T-cell (primary cell): ENCODE measurements around the gene RSU1. TPM values are rescaled to one million over a fixed set of nuclear protein-coding genes. Genes with fewer than 3 reads are reported as not detected.
A peak's percentile ranks its signal among the peaks of the same experiment; 100 is the strongest.

Experiments used
- ATAC-seq, 4 experiments: fragments of 200-7000 bp in 3 of 4; fragments of 150-1000 bp in 1 of 4; cut with Tn5 transposase; replicated peaks in 1 of 4; 1 replicate in 3 of 4; 2 replicates in 1 of 4; pipeline ENCODE4 v1.10.0; 2021; ENCODE audit warnings: moderate library complexity in 3 of 4, mild to moderate bottlenecking in 2 of 4, moderate number of reproducible peaks in 1 of 4
- CTCF ChIA-PET, 2 donors: fragments of 300-600 bp; sonication (Branson Sonifier 250); formaldehyde crosslinking; loops; one replicate each; lab custom pipeline; 2022; ENCODE audit warnings: antibody characterized with exemption in 2 of 2; lab: Charles Lee
- POLR2A ChIA-PET, 2 donors: fragments of 300-600 bp; sonication (Branson Sonifier 250); formaldehyde crosslinking; loops; one replicate each; lab custom pipeline; 2022; ENCODE audit warnings: antibody characterized with exemption in 2 of 2; lab: Charles Lee
- DNase-seq, 35 experiments: peaks; one replicate each; pipeline versions ENCODE4 v3.0.0 to v3.0.0-alpha.2; 2013 to 2023
- H3K27ac ChIP-seq: one replicate; pipeline ENCODE4 v1.5.1; 2013; ENCODE audit warnings: low read length
- H3K27me3 ChIP-seq, 2 experiments: replicated peaks in 1 of 2; 1 replicate in 1 of 2; 2 replicates in 1 of 2; pipeline versions ENCODE4 v1.6.1 to v1.7.0; 2013; ENCODE audit warnings: low read length in 1 of 2, mixed read lengths in 1 of 2; ENCODE audit not compliant: control insufficient read depth in 2 of 2, insufficient read depth in 2 of 2; ENCODE audit errors: extremely low read depth in 1 of 2
- H3K36me3 ChIP-seq, 2 donors: 1 replicate in 1 of 2; 2 replicates in 1 of 2; pipeline versions ENCODE4 v1.6.1 to v1.7.0; 2013; ENCODE audit warnings: low read length in 1 of 2; ENCODE audit not compliant: control insufficient read depth in 2 of 2, insufficient read depth in 1 of 2; ENCODE audit errors: extremely low read depth in 1 of 2
- H3K4me1 ChIP-seq, 2 experiments: 1 replicate in 1 of 2; 2 replicates in 1 of 2; pipeline versions ENCODE4 v1.6.1 to v1.7.0; 2013; ENCODE audit warnings: low read length in 2 of 2, mixed read lengths in 1 of 2; ENCODE audit not compliant: insufficient read depth in 2 of 2, control insufficient read depth in 1 of 2; ENCODE audit errors: extremely low read depth in 1 of 2
- H3K4me3 ChIP-seq, 2 donors: 1 replicate in 1 of 2; 2 replicates in 1 of 2; pipeline versions ENCODE4 v1.5.1 to v1.7.0; 2013; ENCODE audit warnings: mild to moderate bottlenecking in 2 of 2, low read length in 1 of 2, moderate library complexity in 1 of 2; ENCODE audit not compliant: control insufficient read depth in 1 of 2; ENCODE audit errors: extremely low read depth in 1 of 2
- H3K9me3 ChIP-seq: 2 replicates; pipeline ENCODE4 v1.7.0; 2013
- H3K27ac Mint-ChIP-seq, 2 donors: one replicate each; pipeline ENCODE4 v1.8.0; 2020 to 2021; ENCODE audit warnings: mild to moderate bottlenecking in 2 of 2, mixed read lengths in 2 of 2
- H3K27me3 Mint-ChIP-seq, 2 donors: one replicate each; pipeline ENCODE4 v1.8.0; 2021 to 2022; ENCODE audit warnings: mixed read lengths in 2 of 2
- H3K36me3 Mint-ChIP-seq: one replicate; pipeline ENCODE4 v1.8.0; 2021; ENCODE audit warnings: mixed read lengths
- H3K4me1 Mint-ChIP-seq, 3 donors: one replicate each; pipeline ENCODE4 v1.8.0; 2020 to 2022; ENCODE audit warnings: mixed read lengths in 3 of 3, mild to moderate bottlenecking in 1 of 3
- H3K4me3 Mint-ChIP-seq, 3 donors: one replicate each; pipeline ENCODE4 v1.8.0; 2020 to 2022; ENCODE audit warnings: mild to moderate bottlenecking in 3 of 3, mixed read lengths in 3 of 3, moderate library complexity in 3 of 3
- H3K9me3 Mint-ChIP-seq, 3 donors: one replicate each; pipeline ENCODE4 v1.8.0; 2020 to 2022; ENCODE audit warnings: mixed read lengths in 3 of 3
- WGBS: methylation state at CpG from one replicate; pipeline ENCODE4 v1.1.5; 2013; ENCODE audit warnings: missing lambda C conversion rate; ENCODE audit not compliant: insufficient coverage; 5-methylcytosine and 5-hydroxymethylcytosine counted together
- total RNA-seq, 35 experiments: library from RNA in 6 of 35; stranded (reverse) in 6 of 35; fragments of 120-200 nt in 1 of 35; gene quantifications; one replicate each; pipeline versions ENCODE4 v1.2.1 to v1.2.4 and lab custom pipeline; 2013 to 2026

RSU1 gene
- total RNA-seq, 5 donors from 2014 or later (not counting 1 experiment from before 2014, with no cell fraction given): 49.5 to 60.4 (median 58.1) TPM

DNA sequence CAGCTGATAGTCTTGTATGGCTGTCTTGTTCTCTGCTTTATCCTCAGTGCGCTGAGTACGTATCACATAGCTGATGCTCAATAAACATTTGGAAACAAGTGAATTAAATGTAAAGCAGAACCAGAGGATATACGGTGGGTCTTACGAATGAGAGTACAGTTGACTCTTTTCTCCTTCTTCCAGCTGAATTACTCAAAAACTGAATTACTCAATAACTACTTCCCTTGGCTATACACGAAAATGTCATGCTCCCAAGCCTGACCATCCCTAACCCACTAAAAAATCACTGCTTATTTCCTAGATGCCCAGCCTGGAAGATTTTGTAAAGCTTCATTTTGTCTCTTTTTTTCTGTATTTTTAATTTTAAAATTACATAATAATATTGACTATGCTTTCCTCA is 3.2 kb upstream of the RSU1 start:
- POLR2A ChIA-PET: interaction anchor here in 1 of 2 donors (1.2 kb wide), 1 partner anchor 831 kb away, joined by 3 read pairs; no protein-coding TSS in a partner anchor
- no peak overlapping the region for H3K4me3 Mint-ChIP-seq
- H3K27ac ChIP-seq: no peak overlapping the region

DNA sequence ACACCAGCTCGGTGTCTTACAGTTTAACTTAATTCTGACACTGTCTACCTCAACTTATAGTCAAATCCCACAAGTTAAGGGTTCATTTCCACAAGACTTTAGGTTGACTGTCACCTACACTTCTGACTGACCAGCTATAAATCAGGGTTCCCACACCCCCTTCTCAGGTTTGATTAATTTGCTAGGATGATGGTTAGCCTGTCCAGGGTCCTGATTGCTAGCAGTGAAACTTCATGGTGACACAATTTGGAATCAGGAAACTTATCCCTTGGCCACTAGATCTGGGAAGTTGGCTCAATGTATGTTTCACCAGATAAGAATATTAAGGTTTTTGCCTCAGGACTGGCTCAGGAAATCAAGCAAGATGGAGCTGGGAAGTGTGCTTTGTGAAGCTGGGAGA is 2.8 kb upstream of the RSU1 start:
- Mint-ChIP-seq H3K4me3 (no peak overlapping the region), H3K36me3 (peaks cover 31% of the 10 kb centered on the region), H3K4me1 (peaks cover 27 to 30% (median 28%) of the 10 kb centered on the region in 3 donors), H3K27ac (no peak overlapping the region), H3K9me3 (peaks cover 3 to 12% (median 10%) of the 10 kb centered on the region in 3 donors), H3K27me3 (no peaks in the 10 kb centered on the region)
- H3K27me3 ChIP-seq: no peaks in the 10 kb centered on the region
- ATAC-seq (no peak), DNase-seq (no peak)
- peaks cover 14 to 21% of the 10 kb centered on the region in 2 experiments for H3K4me1 ChIP-seq
- ChIA-PET POLR2A (interaction anchor here in 1 of 2 donors (1.2 kb wide), 1 partner anchor 831 kb away, joined by 3 read pairs; no protein-coding TSS in a partner anchor), CTCF (no interaction called here)
- H3K4me3 ChIP-seq: no peak overlapping the region
- H3K9me3 ChIP-seq: peaks cover 2% of the 10 kb centered on the region
- no peak overlapping the region for H3K27ac ChIP-seq
- no peaks in the 10 kb centered on the region for H3K36me3 ChIP-seq
- WGBS: 100% methylated on average over 1 of the region's 1 CpG

More for the DNA sequence above, 3.2 kb upstream of the RSU1 start:
- no peaks in the 10 kb centered on the region for H3K36me3 ChIP-seq
- Mint-ChIP-seq H3K27me3 (no peaks in the 10 kb centered on the region), H3K36me3 (peaks cover 30% of the 10 kb centered on the region), H3K9me3 (peaks cover 3 to 12% (median 10%) of the 10 kb centered on the region in 3 donors), H3K27ac (no peak overlapping the region), H3K4me1 (peaks cover 23 to 26% (median 24%) of the 10 kb centered on the region in 3 donors)
- WGBS: 94% methylated on average over 3 of the region's 5 CpGs
- H3K27me3 ChIP-seq: no peaks in the 10 kb centered on the region
- peaks cover 14 to 20% of the 10 kb centered on the region in 2 experiments for H3K4me1 ChIP-seq
- peaks cover 2% of the 10 kb centered on the region for H3K9me3 ChIP-seq
- CTCF ChIA-PET: no interaction called here
- ATAC-seq: no peak
- no peak for DNase-seq
- no peak overlapping the region for H3K4me3 ChIP-seq

DNA sequence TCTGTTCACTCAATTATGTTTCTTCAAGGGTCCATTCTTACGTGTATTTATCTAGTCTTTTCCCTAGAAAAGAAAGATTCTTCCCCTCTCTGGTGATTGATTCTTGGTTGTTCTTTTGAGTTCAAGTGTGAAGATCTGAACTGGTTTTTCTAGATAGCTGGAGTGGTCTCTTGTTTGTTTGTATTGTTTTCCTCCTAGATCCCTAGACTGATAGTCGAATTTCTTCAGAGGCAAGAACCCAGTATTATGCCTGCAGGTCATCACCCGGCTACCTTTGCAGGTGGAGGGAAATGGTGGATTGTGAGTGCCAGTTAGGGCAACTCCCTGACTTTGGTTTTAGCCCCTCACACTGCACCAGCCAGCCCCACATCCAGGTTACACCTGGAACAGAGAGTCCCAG is 2.2 kb upstream of the RSU1 start:
- WGBS: no CpG with 5 or more reads among the region's 3 CpGs
- Histone ChIP-seq H3K9me3 (peaks cover 2% of the 10 kb centered on the region), H3K4me3 (no peak overlapping the region), H3K27me3 (no peaks in the 10 kb centered on the region), H3K27ac (no peak overlapping the region), H3K36me3 (no peaks in the 10 kb centered on the region), H3K4me1 (peaks cover 14 to 27% of the 10 kb centered on the region in 2 experiments)
- POLR2A ChIA-PET: no interaction called here
- H3K36me3 Mint-ChIP-seq: peaks cover 31% of the 10 kb centered on the region
- no peak for DNase-seq
- CTCF ChIA-PET: no interaction called here
- no peak for ATAC-seq
- H3K4me3 Mint-ChIP-seq: peak overlapping the region in 1 of 3 donors; percentile 29
- peaks cover 32 to 36% (median 33%) of the 10 kb centered on the region in 3 donors for H3K4me1 Mint-ChIP-seq
- no peak overlapping the region for H3K27ac Mint-ChIP-seq
- no peaks in the 10 kb centered on the region for H3K27me3 Mint-ChIP-seq
- peaks cover 3 to 12% (median 10%) of the 10 kb centered on the region in 3 donors for H3K9me3 Mint-ChIP-seq

DNA sequence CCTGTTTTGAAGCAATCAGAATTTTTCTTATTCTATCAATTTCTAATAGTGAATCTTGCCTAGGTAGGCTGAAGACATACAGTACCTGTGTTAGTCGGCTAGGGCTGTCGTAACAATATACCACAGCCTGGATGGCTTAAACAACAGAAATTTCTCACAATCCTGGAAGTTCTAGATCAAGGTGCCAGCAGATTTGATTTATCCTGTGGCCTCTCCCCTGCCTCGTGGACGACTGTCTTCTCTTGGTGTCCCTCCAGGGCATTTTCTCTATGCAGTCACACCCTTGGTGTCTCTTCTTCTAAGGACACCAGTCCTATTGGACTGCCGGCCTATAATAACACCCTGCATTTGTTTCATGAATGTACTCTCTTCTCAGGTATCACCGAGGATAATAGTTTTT is 1.8 kb upstream of the RSU1 start:
- POLR2A ChIA-PET: no interaction called here
- H3K36me3 ChIP-seq: peaks cover 0 to 2% of the 10 kb centered on the region in 2 donors
- DNase-seq (no peak), ATAC-seq (no peak)
- no peak overlapping the region for H3K27ac ChIP-seq
- peaks cover 33 to 40% (median 34%) of the 10 kb centered on the region in 3 donors for H3K4me1 Mint-ChIP-seq
- CTCF ChIA-PET: no interaction called here
- WGBS: 96% methylated on average over 4 of the region's 6 CpGs
- H3K9me3 ChIP-seq: peaks cover 2% of the 10 kb centered on the region
- peaks cover 31% of the 10 kb centered on the region for H3K36me3 Mint-ChIP-seq
- H3K27ac Mint-ChIP-seq: peak overlapping the region in 1 of 2 donors; percentile 23
- no peaks in the 10 kb centered on the region for H3K27me3 ChIP-seq
- no peak overlapping the region for H3K4me3 ChIP-seq
- no peaks in the 10 kb centered on the region for H3K27me3 Mint-ChIP-seq
- H3K4me1 ChIP-seq: peaks cover 14 to 28% of the 10 kb centered on the region in 2 experiments
- peaks cover 3 to 12% (median 10%) of the 10 kb centered on the region in 3 donors for H3K9me3 Mint-ChIP-seq
- H3K4me3 Mint-ChIP-seq: peak overlapping the region in 2 of 3 donors; percentile 11 to 29

DNA sequence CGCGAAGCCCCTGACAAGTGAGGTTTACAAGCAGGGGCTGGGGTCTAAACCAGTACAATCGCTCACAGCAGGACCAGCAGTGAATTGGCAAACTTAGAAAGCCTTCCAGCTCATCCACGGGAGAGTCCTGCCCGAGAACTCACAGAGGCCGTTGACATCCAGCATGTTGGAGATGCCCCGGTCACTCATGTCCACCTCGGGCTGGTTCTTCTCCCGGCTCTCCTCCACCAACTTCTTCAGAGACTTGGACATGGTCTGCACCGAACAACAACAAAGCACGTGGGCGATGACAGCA is 447 bp downstream of the RSU1 start:
- peaks cover 0 to 4% (median 2%) of the 10 kb centered on the region in 3 donors for H3K9me3 Mint-ChIP-seq
- H3K27me3 Mint-ChIP-seq: no peaks in the 10 kb centered on the region
- peaks cover 0 to 6% of the 10 kb centered on the region in 2 donors for H3K36me3 ChIP-seq
- ATAC-seq (no peak), DNase-seq (no peak)
- H3K4me3 ChIP-seq: peak overlapping the region; percentile 81 to 93
- peaks cover 43 to 55% (median 45%) of the 10 kb centered on the region in 3 donors for H3K4me1 Mint-ChIP-seq
- H3K4me3 Mint-ChIP-seq: peak overlapping the region; percentile 93 to 97 (median 93)
- H3K9me3 ChIP-seq: no peaks in the 10 kb centered on the region
- H3K27me3 ChIP-seq: no peaks in the 10 kb centered on the region
- 15% methylated on average over 9 of the region's 12 CpGs for WGBS
- peak overlapping the region; percentile 75 for H3K27ac ChIP-seq
- CTCF ChIA-PET: interaction anchor here in 1 of 2 donors (0.9 to 1.5 kb wide), 11 partner anchors 8 to 612 kb away, joined by 3 to 8 read pairs (median 4); partner anchors contain the start of gene TRDMT1
- peaks cover 21% of the 10 kb centered on the region for H3K36me3 Mint-ChIP-seq
- POLR2A ChIA-PET: interaction anchor here in 1 of 2 donors (0.6 to 1.5 kb wide), 7 partner anchors 18 to 612 kb away, joined by 3 to 9 read pairs (median 4); partner anchors contain the start of genes PTER and TRDMT1
- H3K4me1 ChIP-seq: peaks cover 14 to 28% of the 10 kb centered on the region in 2 experiments
- peak overlapping the region; percentile 96 to 97 for H3K27ac Mint-ChIP-seq

DNA sequence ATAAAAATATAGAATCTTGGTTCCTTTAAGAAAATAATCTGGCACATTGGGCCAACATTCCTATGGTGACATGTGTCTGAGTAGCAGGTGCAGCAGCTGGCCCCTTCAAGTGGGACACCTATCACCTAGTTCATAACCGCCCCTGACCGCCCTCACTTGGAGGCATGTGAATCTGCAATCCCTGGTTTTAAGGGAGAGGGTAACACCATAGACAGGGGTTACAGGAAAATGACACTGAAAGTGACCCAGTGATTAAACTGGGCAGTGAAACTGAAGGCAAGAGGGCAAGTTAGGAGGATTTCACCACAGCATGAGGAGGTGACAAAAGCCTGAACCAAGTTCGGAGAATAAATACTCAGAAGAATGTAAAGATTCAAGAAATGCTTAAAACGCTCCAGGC is 1.1 kb downstream of the RSU1 start:
- CTCF ChIA-PET: interaction anchor here in 1 of 2 donors (1.4 kb wide), 1 partner anchor 17 kb away, joined by 5 read pairs; no protein-coding TSS in a partner anchor
- H3K27me3 Mint-ChIP-seq: no peaks in the 10 kb centered on the region
- H3K36me3 Mint-ChIP-seq: peaks cover 19% of the 10 kb centered on the region
- Histone ChIP-seq H3K27me3 (no peaks in the 10 kb centered on the region), H3K4me1 (peaks cover 14 to 28% of the 10 kb centered on the region in 2 experiments), H3K27ac (no peak overlapping the region), H3K4me3 (no peak overlapping the region), H3K9me3 (no peaks in the 10 kb centered on the region), H3K36me3 (peaks cover 0 to 6% of the 10 kb centered on the region in 2 donors)
- H3K27ac Mint-ChIP-seq: peak overlapping the region; percentile 13 to 84
- WGBS: 83% methylated on average over 2 of the region's 4 CpGs
- no peak for ATAC-seq
- peaks cover 49 to 62% (median 50%) of the 10 kb centered on the region in 3 donors for H3K4me1 Mint-ChIP-seq
- POLR2A ChIA-PET: interaction anchor here in 1 of 2 donors (0.6 to 1.5 kb wide), 3 partner anchors 19 to 379 kb away, joined by 4 to 9 read pairs (median 4); partner anchors contain the start of gene PTER
- DNase-seq: no peak
- H3K4me3 Mint-ChIP-seq: peak overlapping the region; percentile 93 to 97 (median 93)
- no peaks in the 10 kb centered on the region for H3K9me3 Mint-ChIP-seq
